Heart left ventricle (tissue), 16 donors: ENCODE measurements around the gene LECT2. TPM values are rescaled to one million over a fixed set of nuclear protein-coding genes. Genes with fewer than 3 reads are reported as not detected.
A peak's percentile ranks its signal among the peaks of the same experiment; 100 is the strongest.

Experiments used
- ATAC-seq, 4 donors: fragments of 200-7000 bp; cut with Tn5 transposase; one replicate each; pipeline ENCODE4 v1.9.1; 2020 to 2022; ENCODE audit warnings: moderate library complexity in 4 of 4, mild to moderate bottlenecking in 3 of 4, moderate number of reproducible peaks in 1 of 4
- DNase-seq, 5 donors: peaks; one replicate each; pipeline ENCODE4 v3.0.0-alpha.2; 2020
- H3K27ac ChIP-seq, 12 donors: fragments of 200-600 bp; sonication (generic) in 4 of 12; one replicate each; pipeline versions ENCODE4 v1.5.0 to v1.8.0; 2016 to 2022; ENCODE audit warnings: mild to moderate bottlenecking in 2 of 12
- H3K27me3 ChIP-seq, 9 donors: fragments of 200-600 bp; sonication (generic) in 2 of 9; one replicate each; pipeline versions ENCODE4 v1.5.1 to v1.8.0; 2016 to 2022; ENCODE audit warnings: mild to moderate bottlenecking in 3 of 9
- H3K36me3 ChIP-seq, 9 donors: fragments of 200-600 bp; sonication (generic) in 2 of 9; one replicate each; pipeline versions ENCODE4 v1.5.0 to v1.8.0; 2018 to 2022; ENCODE audit warnings: mild to moderate bottlenecking in 2 of 9
- H3K4me1 ChIP-seq, 12 donors: fragments of 200-600 bp; sonication (generic) in 4 of 12; one replicate each; pipeline versions ENCODE4 v1.5.0 to v1.8.0; 2016 to 2022; ENCODE audit warnings: mild to moderate bottlenecking in 3 of 12
- H3K4me3 ChIP-seq, 12 donors: fragments of 200-600 bp; sonication (generic) in 4 of 12; one replicate each; pipeline versions ENCODE4 v1.5.0 to v1.8.0; 2017 to 2022; ENCODE audit warnings: mild to moderate bottlenecking in 9 of 12, moderate library complexity in 4 of 12
- H3K9me3 ChIP-seq, 12 donors: fragments of 200-600 bp; sonication (generic) in 4 of 12; one replicate each; pipeline versions ENCODE4 v1.5.0 to v1.8.0; 2016 to 2022; ENCODE audit warnings: mild to moderate bottlenecking in 1 of 12
- POLR2A ChIP-seq, 2 donors: fragments of 450-650 bp; IDR thresholded peaks; one replicate each; pipeline ENCODE4 v1.6.1; 2017; ENCODE audit warnings: antibody characterized with exemption in 2 of 2, mild to moderate bottlenecking in 2 of 2, moderate library complexity in 2 of 2
- WGBS, 4 donors: extraction: QIAGEN DNeasy Blood & Tissue Kit in 2 of 4; methylation state at CpG; one replicate each; pipeline versions ENCODE4 v1.1.5 to v1.1.7; 2013 to 2018; 5-methylcytosine and 5-hydroxymethylcytosine counted together
- intact Hi-C, 10 donors: fragments of 100-400 bp; cut with DNase I; formaldehyde crosslinking; loops; one replicate each; pipeline versions ENCODE4 v1.11.1 to v1.14.2; 2022
- polyA plus RNA-seq, 2 donors: library from polyadenylated mRNA; stranded (reverse); fragments of 200-250 nt; gene quantifications; one replicate each; pipeline ENCODE4 v1.2.3, GENCODE V29; 2013
- total RNA-seq, 9 donors: library from RNA; depleted of rRNA in 2 of 9; stranded (reverse); fragments of >200 nt in 2 of 9; fragmentation: NEBNext Ultra II Directional in 3 of 9; extraction: Animal tissue kit (Norgen Biotek cat#: 25700) in 3 of 9; gene quantifications; one replicate each; pipeline versions ENCODE4 v1.1.0 to v1.2.4, GENCODE V29; 2016 to 2023
- TF ChIP-seq, protein P1 (sequence below), 12 donors: fragments of 200-600 bp; sonication (generic) in 4 of 12; IDR thresholded peaks; one replicate each; pipeline versions ENCODE4 v1.5.0 to v1.8.0; 2018 to 2022; ENCODE audit warnings: antibody characterized with exemption in 12 of 12, mild to moderate bottlenecking in 5 of 12
- donor health status: ischemic (EF 13 %, LVEDD 7.1; RV severe dilation, severe dysfunction).
- donor health status: healthy with polysubstance abuse.
- donor health status: DM: no; HTN: yes; CAD: no.
- donor health status: DM: no; HTN: no; CAD: no.
- donor health status: ischemic (EF 25% LVEDD 6.9; RV normal size, moderate dysfunction).
- donor health status: ischemic (EF 25% LVEDD 5.7; RV mildly dilated, moderate dysfunction).
- donor health status: healthy.
- donor health status: DM: yes; HTN: yes; CAD: no.
- donor health status: ischemic (EF 35%, LVEDD 5.7; RV mildly dilated, moderate dysfunction).
- donor health status: nonischemic (EF 11% LVEDD 7.7; RV severe dilation, severe dysfunction).
- donor health status: DM: yes; HTN: yes; CAD: no.
- donor health status: PGD.
- donor health status: ischemic (EF 29% LVEDD 5.4; RV normal size, mild dysfunction).
- donor health status: nonischemic (EF 23%, LVEDD 6.1; RV moderate dilation, normal function).

The LECT2 gene
- total and polyA plus RNA-seq, 11 donors, result not detected

DNA sequence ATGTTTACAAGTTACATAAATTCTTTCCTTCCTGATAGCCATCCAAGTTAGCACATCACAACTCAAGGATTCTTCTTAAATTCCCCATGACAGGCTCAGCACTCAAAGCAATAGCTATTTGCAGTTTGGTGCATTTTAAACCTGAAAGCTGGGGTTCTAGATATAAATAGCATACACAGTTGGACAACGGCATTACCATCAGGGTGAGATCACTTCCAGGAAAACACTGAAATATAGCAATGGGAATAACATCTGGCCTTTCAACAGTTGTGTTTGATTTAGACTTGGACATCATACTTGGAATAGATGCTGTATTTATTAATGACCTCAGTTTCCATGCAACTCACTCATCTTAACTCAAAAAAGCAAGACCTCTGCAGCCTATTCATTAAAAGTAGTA, 24.7 kb upstream of the LECT2 start:
- TF ChIP-seq, protein P1, sequence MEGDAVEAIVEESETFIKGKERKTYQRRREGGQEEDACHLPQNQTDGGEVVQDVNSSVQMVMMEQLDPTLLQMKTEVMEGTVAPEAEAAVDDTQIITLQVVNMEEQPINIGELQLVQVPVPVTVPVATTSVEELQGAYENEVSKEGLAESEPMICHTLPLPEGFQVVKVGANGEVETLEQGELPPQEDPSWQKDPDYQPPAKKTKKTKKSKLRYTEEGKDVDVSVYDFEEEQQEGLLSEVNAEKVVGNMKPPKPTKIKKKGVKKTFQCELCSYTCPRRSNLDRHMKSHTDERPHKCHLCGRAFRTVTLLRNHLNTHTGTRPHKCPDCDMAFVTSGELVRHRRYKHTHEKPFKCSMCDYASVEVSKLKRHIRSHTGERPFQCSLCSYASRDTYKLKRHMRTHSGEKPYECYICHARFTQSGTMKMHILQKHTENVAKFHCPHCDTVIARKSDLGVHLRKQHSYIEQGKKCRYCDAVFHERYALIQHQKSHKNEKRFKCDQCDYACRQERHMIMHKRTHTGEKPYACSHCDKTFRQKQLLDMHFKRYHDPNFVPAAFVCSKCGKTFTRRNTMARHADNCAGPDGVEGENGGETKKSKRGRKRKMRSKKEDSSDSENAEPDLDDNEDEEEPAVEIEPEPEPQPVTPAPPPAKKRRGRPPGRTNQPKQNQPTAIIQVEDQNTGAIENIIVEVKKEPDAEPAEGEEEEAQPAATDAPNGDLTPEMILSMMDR (IDR thresholded peaks at IDR 0.05), result no peak
- no peak for TF ChIP-seq POLR2A (IDR thresholded peaks at IDR 0.05)
- H3K4me1 ChIP-seq, result peaks cover 0 to 36% (median 20%) of the 10 kb centered on the region in 12 donors
- DNase-seq (no peak), ATAC-seq (peak; percentile 78 to 93 (median 86))
- H3K36me3 ChIP-seq, result no peaks in the 10 kb centered on the region
- H3K27ac ChIP-seq, result peak overlapping the region in 11 of 12 donors; percentile 25 to 75 (median 57)
- WGBS, 4 donors, result 5 to 13% (median 8%) methylated on average over 1 of the region's 1 CpG
- intact Hi-C loops, result loop anchor here in 9 of 10 donors (5.0 to 10.0 kb wide), 6 partner anchors 48 to 103 kb away; partner anchors contain the start of gene TGFBI (in 4 of the 9)
- H3K27me3 ChIP-seq, result no peaks in the 10 kb centered on the region
- no peak overlapping the region for H3K4me3 ChIP-seq
- H3K9me3 ChIP-seq, result no peaks in the 10 kb centered on the region

DNA sequence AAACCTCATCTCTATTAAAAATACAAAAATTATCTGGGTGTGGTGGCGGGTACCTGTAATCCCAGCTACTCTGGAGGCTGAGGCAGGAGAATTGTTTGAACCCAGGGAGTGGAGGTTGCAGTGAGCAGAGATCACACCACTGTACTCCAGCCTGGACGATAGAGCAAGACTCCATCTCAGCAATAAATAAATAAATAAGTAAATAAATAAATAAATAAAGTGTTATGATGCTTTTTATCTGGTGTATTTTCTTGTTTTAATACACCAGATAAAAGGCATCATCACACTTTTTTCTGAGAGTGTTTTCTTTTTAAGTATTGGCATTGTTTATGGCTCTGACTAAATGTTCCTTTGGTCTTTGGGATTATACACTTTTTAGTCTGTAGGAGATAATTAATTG, 24.2 kb upstream of the LECT2 start:
- H3K4me1 ChIP-seq, result peaks cover 0 to 40% (median 20%) of the 10 kb centered on the region in 12 donors
- H3K27me3 ChIP-seq, result no peaks in the 10 kb centered on the region
- ATAC-seq, result no peak
- no peak for DNase-seq
- no peaks in the 10 kb centered on the region for H3K9me3 ChIP-seq
- intact Hi-C loops, result loop anchor here in 9 of 10 donors (5.0 to 10.0 kb wide), 6 partner anchors 48 to 103 kb away; partner anchors contain the start of gene TGFBI (in 4 of the 9)
- whole genome bisulfite sequencing, 4 donors, result 85 to 88% (median 86%) methylated on average over 2 of the region's 2 CpGs
- H3K36me3 ChIP-seq, result no peaks in the 10 kb centered on the region
- TF ChIP-seq, protein P1 (IDR thresholded peaks at IDR 0.05), result no peak
- no peak for TF ChIP-seq POLR2A (IDR thresholded peaks at IDR 0.05)
- H3K27ac ChIP-seq, result peak overlapping the region in 11 of 12 donors; percentile 25 to 75 (median 57)
- no peak overlapping the region for H3K4me3 ChIP-seq

DNA sequence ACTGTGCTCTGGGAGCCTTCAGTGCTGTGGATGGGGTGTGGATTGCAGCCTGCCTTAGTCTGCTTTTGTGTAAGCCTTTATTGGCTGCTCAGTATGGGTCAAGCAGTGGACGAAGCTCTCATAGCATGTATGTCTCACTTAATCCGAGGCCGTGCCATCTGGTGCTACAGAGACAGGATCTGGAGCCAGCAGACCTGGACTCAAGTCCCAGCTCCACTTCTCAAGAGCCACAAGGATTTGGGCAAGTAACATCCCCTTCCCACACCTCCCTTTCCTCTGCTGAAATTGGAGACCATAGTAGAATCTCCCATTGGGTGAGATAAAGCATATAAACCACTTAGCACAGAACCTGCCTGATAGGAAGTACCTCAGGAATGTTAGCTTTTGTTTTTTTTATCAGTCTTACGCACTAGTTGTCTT, 23.4 kb upstream of the LECT2 start:
- no peak for ATAC-seq
- DNase-seq, result no peak
- Histone ChIP-seq H3K36me3 (no peaks in the 10 kb centered on the region), H3K27me3 (no peaks in the 10 kb centered on the region), H3K27ac (peak overlapping the region in 3 of 12 donors; percentile 5 to 70 (median 56)), H3K9me3 (no peaks in the 10 kb centered on the region), H3K4me1 (peaks cover 0 to 44% (median 22%) of the 10 kb centered on the region in 12 donors), H3K4me3 (no peak overlapping the region)
- intact Hi-C loops, result loop anchor here in 9 of 10 donors (5.0 to 10.0 kb wide), 6 partner anchors 49 to 104 kb away; partner anchors contain the start of gene TGFBI (in 4 of the 9)
- 77 to 92% (median 81%) methylated on average over 4 of the region's 4 CpGs for WGBS, 4 donors
- TF ChIP-seq, protein P1 (IDR thresholded peaks at IDR 0.05), result no peak
- no peak for TF ChIP-seq POLR2A (IDR thresholded peaks at IDR 0.05)

DNA sequence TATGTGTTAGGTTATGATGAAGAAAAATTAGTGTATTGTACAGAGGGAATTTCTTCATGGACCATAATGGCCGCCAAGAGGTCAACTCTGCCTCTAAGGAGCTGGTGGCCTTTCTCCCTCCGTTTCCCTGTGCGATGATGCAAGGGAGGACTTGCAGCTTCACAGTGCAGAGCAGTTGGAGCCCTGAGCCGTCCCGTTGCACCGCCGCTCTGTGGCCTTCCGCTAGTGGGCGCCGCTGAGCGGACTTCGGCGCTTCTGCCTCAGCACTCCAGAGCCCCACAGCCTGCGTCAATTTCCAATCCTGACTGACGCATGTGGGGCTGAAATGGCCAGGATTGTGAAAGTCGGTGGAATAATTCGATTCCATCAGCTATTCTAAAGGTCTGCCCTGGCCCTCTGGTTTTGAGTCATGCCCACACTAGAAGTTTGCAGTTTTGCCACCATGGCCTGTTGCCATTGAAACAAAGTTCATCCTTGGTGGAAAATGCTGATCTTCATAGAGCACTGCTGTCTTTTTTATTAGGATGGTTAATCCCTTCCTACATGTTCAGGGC, 22.7 kb upstream of the LECT2 start:
- H3K9me3 ChIP-seq, result no peaks in the 10 kb centered on the region
- 40 to 60% (median 43%) methylated on average over 17 of the region's 17 CpGs for WGBS, 4 donors
- ATAC-seq, result peak; percentile 60 to 94 (median 79)

More for the DNA sequence above, 22.7 kb upstream of the LECT2 start:
- H3K27ac ChIP-seq, result peak overlapping the region in 1 of 12 donors; percentile 5
- TF ChIP-seq, protein P1 (IDR thresholded peaks at IDR 0.05), result peak; percentile 36 to 66 (median 52)
- no peak for TF ChIP-seq POLR2A (IDR thresholded peaks at IDR 0.05)
- H3K27me3 ChIP-seq, result no peaks in the 10 kb centered on the region
- H3K36me3 ChIP-seq, result no peaks in the 10 kb centered on the region
- peak; percentile 54 to 88 (median 71) for DNase-seq
- no peak overlapping the region for H3K4me3 ChIP-seq
- peaks cover 0 to 44% (median 22%) of the 10 kb centered on the region in 12 donors for H3K4me1 ChIP-seq
- intact Hi-C loops, result loop anchor here in 9 of 10 donors (5.0 to 10.0 kb wide), 6 partner anchors 50 to 105 kb away; partner anchors contain the start of gene TGFBI (in 4 of the 9)
